ENCODE results near the gene SPRY1.

DNA sequence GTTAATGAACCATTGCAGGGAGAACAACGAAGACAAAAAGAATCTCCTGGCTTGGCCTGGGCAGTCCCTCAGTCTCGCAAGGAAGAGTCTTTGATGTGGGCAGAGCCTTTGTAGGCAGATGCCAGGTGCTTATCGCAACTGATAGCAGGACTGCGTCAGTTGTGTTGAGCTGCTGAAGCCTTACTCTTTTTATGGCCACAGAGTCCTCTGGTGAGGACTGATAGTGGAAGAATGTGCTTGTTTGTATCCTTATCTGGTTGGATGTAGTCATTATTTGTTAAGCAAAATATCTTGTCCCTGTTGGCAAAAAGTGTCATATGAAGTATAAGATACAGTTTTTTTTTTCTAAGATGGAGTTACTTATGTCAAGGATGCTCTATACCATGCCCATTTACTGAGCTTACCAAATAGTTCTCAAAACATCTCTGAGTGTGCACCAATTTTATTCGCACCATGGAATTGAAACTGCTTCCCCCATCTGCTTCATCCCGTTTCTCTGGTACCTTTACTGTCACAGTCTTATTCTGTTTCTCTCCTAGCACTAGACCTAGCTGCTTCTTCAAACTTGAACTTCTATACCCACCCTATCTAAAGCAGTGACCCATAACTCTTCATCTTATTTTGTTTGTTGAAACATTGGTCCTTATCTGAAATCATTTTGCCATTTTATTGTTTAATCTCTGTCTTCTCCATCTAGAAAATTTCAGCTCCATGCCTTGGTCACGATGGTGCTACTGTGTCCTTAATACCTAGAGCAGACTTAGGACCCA lies 47.0 kb upstream of the SPRY1 start:
- no peak for TF ChIP-seq POLR2A (IDR thresholded peaks at IDR 0.05)
- TF ChIP-seq, protein P1, sequence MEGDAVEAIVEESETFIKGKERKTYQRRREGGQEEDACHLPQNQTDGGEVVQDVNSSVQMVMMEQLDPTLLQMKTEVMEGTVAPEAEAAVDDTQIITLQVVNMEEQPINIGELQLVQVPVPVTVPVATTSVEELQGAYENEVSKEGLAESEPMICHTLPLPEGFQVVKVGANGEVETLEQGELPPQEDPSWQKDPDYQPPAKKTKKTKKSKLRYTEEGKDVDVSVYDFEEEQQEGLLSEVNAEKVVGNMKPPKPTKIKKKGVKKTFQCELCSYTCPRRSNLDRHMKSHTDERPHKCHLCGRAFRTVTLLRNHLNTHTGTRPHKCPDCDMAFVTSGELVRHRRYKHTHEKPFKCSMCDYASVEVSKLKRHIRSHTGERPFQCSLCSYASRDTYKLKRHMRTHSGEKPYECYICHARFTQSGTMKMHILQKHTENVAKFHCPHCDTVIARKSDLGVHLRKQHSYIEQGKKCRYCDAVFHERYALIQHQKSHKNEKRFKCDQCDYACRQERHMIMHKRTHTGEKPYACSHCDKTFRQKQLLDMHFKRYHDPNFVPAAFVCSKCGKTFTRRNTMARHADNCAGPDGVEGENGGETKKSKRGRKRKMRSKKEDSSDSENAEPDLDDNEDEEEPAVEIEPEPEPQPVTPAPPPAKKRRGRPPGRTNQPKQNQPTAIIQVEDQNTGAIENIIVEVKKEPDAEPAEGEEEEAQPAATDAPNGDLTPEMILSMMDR (IDR thresholded peaks at IDR 0.05), result no peak
- TF ChIP-seq EP300 (IDR thresholded peaks at IDR 0.05), result no peak

All from tibial nerve (tissue), 4 donors.